Mucosa of descending colon (tissue), 3 donors: ENCODE measurements around the gene BHMT. TPM values are rescaled to one million over a fixed set of nuclear protein-coding genes. Genes with fewer than 3 reads are reported as not detected.

ENCODE experiments used
- ATAC-seq: fragments of 200-7000 bp; cut with Tn5 transposase; one replicate; pipeline ENCODE4 v1.9.1; 2020; ENCODE audit warnings: mild to moderate bottlenecking, moderate library complexity
- DNase-seq, 3 donors: peaks; one replicate each; pipeline ENCODE4 v3.0.0-alpha.2; 2020
- H3K36me3 ChIP-seq: fragments of 200-600 bp; one replicate; pipeline ENCODE4 v1.8.0; 2021; ENCODE audit warnings: low read depth, mild to moderate bottlenecking
- H3K4me1 ChIP-seq: fragments of 200-600 bp; one replicate; pipeline ENCODE4 v1.8.0; 2021; ENCODE audit warnings: low read depth, mild to moderate bottlenecking
- H3K4me3 ChIP-seq: fragments of 200-600 bp; one replicate; pipeline ENCODE4 v1.8.0; 2021; ENCODE audit warnings: mild to moderate bottlenecking
- H3K9me3 ChIP-seq: fragments of 200-600 bp; one replicate; pipeline ENCODE4 v1.8.0; 2021; ENCODE audit warnings: mild to moderate bottlenecking
- intact Hi-C, 2 donors: fragments of 100-400 bp; cut with DNase I in 1 of 2; cut with micrococcal nuclease in 1 of 2; formaldehyde crosslinking; loops; one replicate each; pipeline versions ENCODE4 v1.11.0 to v1.11.1; 2022; cut with DNase I, micrococcal nuclease
- total RNA-seq, 3 donors: library from RNA; stranded (reverse); fragmentation: NEBNext Ultra II Directional in 2 of 3; extraction: Animal tissue kit (Norgen Biotek cat#: 25700) in 2 of 3; gene quantifications; one replicate each; pipeline versions ENCODE4 v1.2.1 to v1.2.4, GENCODE V29; 2021 to 2023
- TF ChIP-seq, protein P1 (sequence below): fragments of 200-600 bp; IDR thresholded peaks from one replicate; pipeline ENCODE4 v1.8.0; 2022; ENCODE audit warnings: antibody characterized with exemption, mild to moderate bottlenecking
- donor health status: DM: no; HTN: no; CAD: no; lungs with moderate emphysema.
- donor health status: DM: no; HTN: no; CAD: no.
- donor health status: DM: no; HTN: yes; CAD: no.

BHMT gene
- total RNA-seq, 3 donors from 2014 or later, result 0.60 TPM; not detected in 2

DNA sequence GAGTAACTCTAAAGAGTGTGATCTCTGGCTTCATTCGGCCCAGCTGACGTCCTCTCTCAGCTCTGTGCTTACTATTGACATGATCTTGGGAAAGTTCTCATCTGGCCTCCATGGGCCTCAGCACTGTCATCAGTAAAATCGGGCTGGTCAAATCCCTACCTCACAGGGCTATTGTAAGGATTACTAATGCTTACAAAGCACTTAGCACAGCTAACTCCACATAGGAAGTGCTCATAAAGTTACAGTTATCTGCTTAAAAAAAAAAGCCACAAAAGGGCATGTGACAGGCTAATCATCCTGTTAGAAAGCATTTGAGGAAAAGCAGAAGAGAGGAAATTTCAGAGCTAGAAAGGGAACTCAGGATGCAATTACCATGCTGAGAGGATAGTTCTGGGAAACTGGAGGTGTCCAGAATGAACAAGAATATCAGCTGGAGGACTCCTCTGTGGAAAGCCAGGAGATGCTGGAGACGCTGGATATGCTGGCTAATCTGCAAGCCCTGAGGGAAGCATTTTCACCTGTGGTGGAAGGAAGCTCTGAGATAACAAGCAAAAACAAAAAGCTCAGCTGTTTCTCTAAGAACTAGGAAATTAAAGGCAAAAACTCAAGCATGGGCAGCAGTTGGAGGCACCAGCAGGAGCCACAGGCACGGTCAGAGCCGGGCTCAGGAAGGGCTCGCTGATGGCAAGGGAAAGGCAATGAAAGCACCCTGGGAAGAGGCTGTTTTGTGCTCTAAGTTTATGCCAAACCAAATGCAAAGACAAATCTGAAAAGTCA, 4.4 kb upstream of the BHMT start:
- H3K9me3 ChIP-seq, result no peaks in the 10 kb centered on the region
- ATAC-seq (peak; percentile 21), DNase-seq (no peak)
- TF ChIP-seq, protein P1, sequence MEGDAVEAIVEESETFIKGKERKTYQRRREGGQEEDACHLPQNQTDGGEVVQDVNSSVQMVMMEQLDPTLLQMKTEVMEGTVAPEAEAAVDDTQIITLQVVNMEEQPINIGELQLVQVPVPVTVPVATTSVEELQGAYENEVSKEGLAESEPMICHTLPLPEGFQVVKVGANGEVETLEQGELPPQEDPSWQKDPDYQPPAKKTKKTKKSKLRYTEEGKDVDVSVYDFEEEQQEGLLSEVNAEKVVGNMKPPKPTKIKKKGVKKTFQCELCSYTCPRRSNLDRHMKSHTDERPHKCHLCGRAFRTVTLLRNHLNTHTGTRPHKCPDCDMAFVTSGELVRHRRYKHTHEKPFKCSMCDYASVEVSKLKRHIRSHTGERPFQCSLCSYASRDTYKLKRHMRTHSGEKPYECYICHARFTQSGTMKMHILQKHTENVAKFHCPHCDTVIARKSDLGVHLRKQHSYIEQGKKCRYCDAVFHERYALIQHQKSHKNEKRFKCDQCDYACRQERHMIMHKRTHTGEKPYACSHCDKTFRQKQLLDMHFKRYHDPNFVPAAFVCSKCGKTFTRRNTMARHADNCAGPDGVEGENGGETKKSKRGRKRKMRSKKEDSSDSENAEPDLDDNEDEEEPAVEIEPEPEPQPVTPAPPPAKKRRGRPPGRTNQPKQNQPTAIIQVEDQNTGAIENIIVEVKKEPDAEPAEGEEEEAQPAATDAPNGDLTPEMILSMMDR, result no peak
- intact Hi-C loops, result no loop called here
- no peak overlapping the region for H3K4me3 ChIP-seq
- H3K36me3 ChIP-seq, result no peaks in the 10 kb centered on the region
- H3K4me1 ChIP-seq, result peaks cover 3% of the 10 kb centered on the region

DNA sequence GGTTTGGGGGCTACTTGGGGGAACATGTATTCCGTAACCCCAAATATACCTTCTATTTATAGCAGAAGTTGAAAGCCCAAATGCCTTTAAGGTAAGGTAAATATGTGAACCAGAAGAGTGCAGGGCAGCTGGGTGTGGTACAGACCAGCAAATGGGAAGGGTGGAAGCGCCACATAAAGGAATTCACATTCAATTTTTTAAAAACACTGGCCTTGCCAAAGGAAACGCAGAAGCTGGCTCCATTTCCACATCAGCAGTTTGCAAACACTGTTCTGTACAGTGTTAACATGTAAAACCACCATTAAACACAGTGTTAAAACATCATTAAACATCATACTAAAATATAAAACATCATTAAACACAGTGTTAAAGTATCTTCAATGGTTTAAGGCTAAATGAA, 3.5 kb upstream of the BHMT start:
- Histone ChIP-seq H3K4me1 (peaks cover 3% of the 10 kb centered on the region), H3K36me3 (no peaks in the 10 kb centered on the region), H3K9me3 (no peaks in the 10 kb centered on the region), H3K4me3 (no peak overlapping the region)
- TF ChIP-seq, protein P1, result no peak
- ATAC-seq (no peak), DNase-seq (no peak)
- intact Hi-C loops, result no loop called here

DNA sequence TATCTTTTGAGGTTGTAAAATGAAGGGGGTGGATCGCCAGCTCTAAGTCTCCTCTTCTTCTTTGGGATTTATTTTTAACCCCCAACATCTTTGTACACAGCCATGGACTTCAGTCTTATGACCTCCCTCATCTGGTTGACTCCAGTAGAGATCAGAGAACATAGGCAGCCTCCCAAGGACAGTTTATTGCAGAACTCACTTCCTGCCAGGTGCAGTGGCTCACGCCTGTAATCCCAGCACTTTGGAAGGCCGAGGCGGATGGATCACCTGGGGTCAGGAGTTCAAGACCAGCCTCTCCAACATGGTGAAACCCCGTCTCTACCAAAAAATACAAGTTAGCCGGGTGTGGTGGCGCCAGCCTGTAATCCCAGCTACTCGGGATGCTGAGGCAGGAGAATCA, 2.8 kb upstream of the BHMT start:
- DNase-seq (no peak), ATAC-seq (no peak)
- TF ChIP-seq, protein P1, result no peak
- Histone ChIP-seq H3K9me3 (no peaks in the 10 kb centered on the region), H3K36me3 (no peaks in the 10 kb centered on the region), H3K4me3 (no peak overlapping the region), H3K4me1 (peaks cover 3% of the 10 kb centered on the region)
- intact Hi-C loops, result no loop called here

DNA sequence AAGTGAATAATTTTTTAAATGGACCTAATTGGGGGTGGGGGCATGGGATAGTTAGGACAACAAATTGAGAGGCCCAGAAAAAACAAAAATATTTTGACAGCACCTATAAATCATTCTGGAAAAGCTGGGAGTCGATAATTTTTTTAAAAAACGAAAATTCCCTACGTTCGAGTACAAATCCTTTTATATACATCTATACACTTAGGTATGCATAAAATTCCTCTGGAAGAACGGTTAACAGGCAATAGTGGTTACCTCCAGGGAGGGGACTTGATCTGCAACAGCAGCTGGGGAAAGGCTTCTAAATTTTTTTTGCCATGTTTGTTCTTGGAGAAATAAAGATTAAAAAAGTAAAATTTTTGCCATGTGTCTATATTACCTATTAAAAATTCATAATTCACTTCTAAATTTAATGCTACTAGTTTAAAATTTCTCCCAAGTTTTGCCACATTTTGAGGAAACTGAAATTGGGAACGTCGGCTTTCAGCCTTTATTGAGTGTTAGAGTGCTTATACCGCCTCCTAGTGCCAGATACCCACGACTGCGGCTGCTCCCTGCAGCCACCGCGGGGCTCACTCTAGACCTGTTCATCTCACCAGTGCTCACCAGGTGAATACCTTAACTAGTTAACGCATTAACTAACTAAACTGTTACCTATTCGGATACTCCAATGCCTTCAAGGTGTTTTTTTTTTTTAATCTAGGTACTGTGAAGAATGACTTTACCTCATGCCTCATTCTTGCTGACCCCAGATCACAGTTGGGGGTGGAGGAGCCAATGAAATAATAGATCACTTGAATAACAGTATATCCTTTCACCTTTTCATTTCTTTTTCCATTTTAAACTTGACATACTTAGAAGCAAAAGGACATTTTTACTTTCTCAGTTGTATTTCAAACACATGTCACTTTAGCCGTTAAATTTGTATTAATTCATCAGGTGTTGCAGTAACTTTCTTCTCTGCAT, 1.8 kb upstream of the BHMT start:
- no peak for ATAC-seq
- H3K4me1 ChIP-seq, result peaks cover 3% of the 10 kb centered on the region
- TF ChIP-seq, protein P1, result no peak
- no peaks in the 10 kb centered on the region for H3K9me3 ChIP-seq
- intact Hi-C loops, result no loop called here
- peak in 2 of 3 donors; percentile 35 to 51 for DNase-seq
- no peaks in the 10 kb centered on the region for H3K36me3 ChIP-seq
- no peak overlapping the region for H3K4me3 ChIP-seq

DNA sequence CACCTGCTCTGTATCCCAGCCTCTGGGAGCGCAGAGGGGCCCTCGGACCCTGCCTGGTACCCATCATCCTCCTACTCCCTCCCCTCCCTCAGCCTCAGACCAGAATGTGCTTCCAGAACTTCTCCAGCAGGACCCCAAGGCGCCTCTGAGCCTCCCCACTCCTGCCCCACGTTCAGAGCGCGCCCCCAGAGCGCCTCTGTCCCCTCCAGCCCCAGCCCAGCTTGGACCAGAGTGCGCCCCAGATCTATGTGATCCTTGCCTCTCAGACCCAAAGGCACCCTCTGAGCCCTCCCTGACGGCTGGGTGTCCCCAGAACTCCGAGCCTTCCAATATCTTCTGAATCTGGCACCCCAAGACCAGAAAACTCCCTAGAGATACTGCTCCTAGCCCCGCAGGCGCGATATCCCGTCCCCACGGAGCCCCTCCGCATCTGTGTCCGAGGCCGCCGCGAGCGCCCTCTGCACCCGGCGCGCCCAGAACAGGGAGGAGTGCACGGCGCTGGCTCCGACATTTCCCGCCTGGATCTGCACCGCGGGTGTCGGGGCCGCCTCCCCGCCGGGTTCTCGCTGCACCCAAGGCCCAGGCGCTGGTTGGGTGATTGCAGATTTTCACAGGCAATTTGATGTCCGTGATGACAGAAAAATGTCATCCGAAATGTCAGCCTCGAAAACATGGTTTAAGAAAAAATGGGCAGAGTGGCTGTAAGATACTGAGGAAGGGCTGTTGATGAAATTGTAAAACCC, 522 bp downstream of the BHMT start:
- Histone ChIP-seq H3K4me3 (no peak overlapping the region), H3K36me3 (no peaks in the 10 kb centered on the region), H3K9me3 (no peaks in the 10 kb centered on the region), H3K4me1 (peaks cover 3% of the 10 kb centered on the region)
- DNase-seq (no peak), ATAC-seq (peak; percentile 38)
- TF ChIP-seq, protein P1, result no peak
- intact Hi-C loops, result no loop called here
